Gastroesophageal sphincter (tissue), 3 donors: ENCODE data around the gene SMARCE1.

ENCODE experiments used
- CTCF ChIP-seq, 4 experiments: fragments of 200-600 bp in 2 of 4; fragments of 450-650 bp in 2 of 4; sonication (generic) in 1 of 4; IDR thresholded peaks; one replicate each; pipeline ENCODE4 v1.5.1; 2017 to 2019; ENCODE audit warnings: antibody characterized with exemption in 4 of 4, mild to moderate bottlenecking in 2 of 4, moderate library complexity in 2 of 4
- EP300 ChIP-seq: sonication (generic); formaldehyde crosslinking; IDR thresholded peaks from one replicate; pipeline ENCODE4 v1.6.1; 2017; ENCODE audit warnings: antibody characterized with exemption, mild to moderate bottlenecking
- POLR2A ChIP-seq, 2 donors: fragments of 450-650 bp; IDR thresholded peaks; one replicate each; pipeline ENCODE4 v1.6.1; 2017; ENCODE audit warnings: antibody characterized with exemption in 2 of 2, mild to moderate bottlenecking in 2 of 2, moderate library complexity in 1 of 2
- POLR2AphosphoS5 ChIP-seq: sonication (generic); formaldehyde crosslinking; IDR thresholded peaks from one replicate; pipeline ENCODE4 v1.6.1; 2017; ENCODE audit warnings: antibody characterized with exemption

GRCh38 chr17:40613467-40614154 is 34.0 kb downstream of the SMARCE1 start:
- TF ChIP-seq CTCF (IDR thresholded peaks at IDR 0.05) (no peak), POLR2A (IDR thresholded peaks at IDR 0.05) (no peak), EP300 (no peak), POLR2AphosphoS5 (no peak)
